Muscle layer of colon (tissue), 2 donors: ENCODE data around the gene UBN2.
A peak's percentile ranks its signal among the peaks of the same experiment; 100 is the strongest.

ENCODE experiments used
- H3K27ac ChIP-seq: one replicate; pipeline ENCODE4 v1.7.0; 2013; ENCODE audit warnings: low read depth, mild to moderate bottlenecking, low read length, moderate library complexity
- H3K27me3 ChIP-seq, 2 donors: one replicate each; pipeline ENCODE4 v1.7.0; 2013; ENCODE audit warnings: low read length in 2 of 2, mild to moderate bottlenecking in 2 of 2; ENCODE audit not compliant: insufficient read depth in 2 of 2, control insufficient read depth in 1 of 2
- H3K36me3 ChIP-seq: one replicate; pipeline ENCODE4 v1.7.0; 2013; ENCODE audit warnings: mild to moderate bottlenecking, low read length; ENCODE audit not compliant: insufficient read depth
- H3K4me1 ChIP-seq: one replicate; pipeline ENCODE4 v1.7.0; 2013; ENCODE audit warnings: mild to moderate bottlenecking, low read length; ENCODE audit not compliant: insufficient read depth
- H3K4me3 ChIP-seq, 2 donors: one replicate each; pipeline ENCODE4 v1.7.0; 2013; ENCODE audit warnings: low read length in 2 of 2, low read depth in 1 of 2, mild to moderate bottlenecking in 1 of 2, moderate library complexity in 1 of 2
- H3K9ac ChIP-seq: one replicate; pipeline ENCODE4 v1.7.0; 2013; ENCODE audit warnings: low read length
- H3K9me3 ChIP-seq: one replicate; pipeline ENCODE4 v1.7.0; 2013; ENCODE audit warnings: mild to moderate bottlenecking, low read length
- donor health status: abdominal sarcoma.
- donor health status: Adenocarcinoma of cecum.

The UBN2 gene

GRCh38 chr7:139230774-139231512, at the start of gene UBN2:
Gene UBN2 (plus strand): TSS chr7:139231237. CDS start chr7:139231485, 248 bp downstream.
- Histone ChIP-seq H3K27me3 (no peaks in the 10 kb centered on the region), H3K36me3 (no peaks in the 10 kb centered on the region), H3K9me3 (no peaks in the 10 kb centered on the region), H3K27ac (peak within 1 kb of the TSS; percentile 92), H3K4me1 (peaks cover 14% of the 10 kb centered on the region), H3K9ac (peak within 1 kb of the TSS; percentile 69), H3K4me3 (peak within 1 kb of the TSS; percentile 89 to 94)

GRCh38 chr7:139181404-139181803, 49.6 kb upstream of the UBN2 start:
- no peak overlapping the region for H3K4me3 ChIP-seq
- H3K36me3 ChIP-seq, result peaks cover 21% of the 10 kb centered on the region
- H3K9me3 ChIP-seq, result no peaks in the 10 kb centered on the region
- H3K27ac ChIP-seq, result no peak overlapping the region
- no peaks in the 10 kb centered on the region for H3K27me3 ChIP-seq
- H3K4me1 ChIP-seq, result no peaks in the 10 kb centered on the region
- no peak overlapping the region for H3K9ac ChIP-seq

GRCh38 chr7:139182363-139182762, 48.7 kb upstream of the UBN2 start:
- no peak overlapping the region for H3K9ac ChIP-seq
- H3K27me3 ChIP-seq, result no peaks in the 10 kb centered on the region
- no peak overlapping the region for H3K4me3 ChIP-seq
- no peak overlapping the region for H3K27ac ChIP-seq
- H3K4me1 ChIP-seq, result no peaks in the 10 kb centered on the region
- peaks cover 21% of the 10 kb centered on the region for H3K36me3 ChIP-seq
- no peaks in the 10 kb centered on the region for H3K9me3 ChIP-seq

GRCh38 chr7:139183251-139183650, 47.8 kb upstream of the UBN2 start:
- H3K27ac ChIP-seq, result no peak overlapping the region
- H3K4me1 ChIP-seq, result no peaks in the 10 kb centered on the region

GRCh38 chr7:139183878-139184338, 47.1 kb upstream of the UBN2 start:
- Histone ChIP-seq H3K27ac (no peak overlapping the region), H3K36me3 (peaks cover 21% of the 10 kb centered on the region), H3K9me3 (no peaks in the 10 kb centered on the region), H3K4me1 (no peaks in the 10 kb centered on the region), H3K27me3 (no peaks in the 10 kb centered on the region), H3K9ac (no peak overlapping the region), H3K4me3 (no peak overlapping the region)

More at GRCh38 chr7:139183251-139183650, 47.8 kb upstream of the UBN2 start:
- peaks cover 21% of the 10 kb centered on the region for H3K36me3 ChIP-seq
- H3K27me3 ChIP-seq, result no peaks in the 10 kb centered on the region
- H3K4me3 ChIP-seq, result no peak overlapping the region
- H3K9ac ChIP-seq, result no peak overlapping the region
- H3K9me3 ChIP-seq, result no peaks in the 10 kb centered on the region

- Histone ChIP-seq H3K27me3 (no peaks in the 10 kb centered on the region), H3K36me3 (peaks cover 11% of the 10 kb centered on the region), H3K9me3 (no peaks in the 10 kb centered on the region), H3K27ac (no peak overlapping the region), H3K9ac (no peak overlapping the region), H3K4me3 (no peak overlapping the region), H3K4me1 (no peaks in the 10 kb centered on the region)
These were observed 44.9 kb upstream of the UBN2 start for GRCh38 chr7:139186146-139186545.

GRCh38 chr7:139189357-139189756, 41.7 kb upstream of the UBN2 start:
- Histone ChIP-seq H3K36me3 (peaks cover 3% of the 10 kb centered on the region), H3K9me3 (no peaks in the 10 kb centered on the region), H3K9ac (no peak overlapping the region), H3K27me3 (no peaks in the 10 kb centered on the region), H3K4me1 (no peaks in the 10 kb centered on the region), H3K4me3 (no peak overlapping the region), H3K27ac (no peak overlapping the region)

- H3K27ac ChIP-seq, result no peak overlapping the region
- H3K4me3 ChIP-seq, result no peak overlapping the region
- peaks cover 3% of the 10 kb centered on the region for H3K36me3 ChIP-seq
- H3K27me3 ChIP-seq, result no peaks in the 10 kb centered on the region
- H3K9ac ChIP-seq, result no peak overlapping the region
- H3K4me1 ChIP-seq, result no peaks in the 10 kb centered on the region
- no peaks in the 10 kb centered on the region for H3K9me3 ChIP-seq
These were observed 38.9 kb upstream of the UBN2 start for GRCh38 chr7:139192014-139192706.

GRCh38 chr7:139200382-139200781, 30.7 kb upstream of the UBN2 start:
- no peaks in the 10 kb centered on the region for H3K27me3 ChIP-seq
- no peak overlapping the region for H3K27ac ChIP-seq
- no peaks in the 10 kb centered on the region for H3K4me1 ChIP-seq
- H3K9ac ChIP-seq, result no peak overlapping the region
- no peak overlapping the region for H3K4me3 ChIP-seq
- H3K9me3 ChIP-seq, result no peaks in the 10 kb centered on the region
- no peaks in the 10 kb centered on the region for H3K36me3 ChIP-seq

GRCh38 chr7:139203992-139204391, 27.0 kb upstream of the UBN2 start:
- H3K36me3 ChIP-seq, result no peaks in the 10 kb centered on the region
- H3K4me1 ChIP-seq, result no peaks in the 10 kb centered on the region
- H3K27ac ChIP-seq, result no peak overlapping the region
- no peaks in the 10 kb centered on the region for H3K9me3 ChIP-seq
- no peak overlapping the region for H3K4me3 ChIP-seq
- H3K9ac ChIP-seq, result no peak overlapping the region
- no peaks in the 10 kb centered on the region for H3K27me3 ChIP-seq

- H3K9me3 ChIP-seq, result no peaks in the 10 kb centered on the region
- no peaks in the 10 kb centered on the region for H3K36me3 ChIP-seq
- H3K27ac ChIP-seq, result no peak overlapping the region
- H3K4me3 ChIP-seq, result no peak overlapping the region
- H3K4me1 ChIP-seq, result no peaks in the 10 kb centered on the region
- no peaks in the 10 kb centered on the region for H3K27me3 ChIP-seq
- H3K9ac ChIP-seq, result no peak overlapping the region
These were observed 25.2 kb upstream of the UBN2 start for GRCh38 chr7:139205843-139206242.
